ENCODE data around the gene FZR1.

Gene FZR1

GRCh38 chr19:3538965-3539755 lies 33.0 kb downstream of the FZR1 start, which contains the start of gene TEKTIP1:
Gene TEKTIP1 (plus strand): TSS chr19:3539174. CDS start chr19:3539178, 4 bp downstream.
- H3K4me3 ChIP-seq (ENCODE audit: low read length) = no peak within 1 kb of the TSS
- TF ChIP-seq CTCF (conservative IDR thresholded peaks at IDR 0.05; ENCODE audit: low read length) = no peak
- no peak for DNase-seq (ENCODE audit: low read depth)

GRCh38 chr19:3539756-3540118 lies 33.6 kb downstream of the FZR1 start:
- no peak for DNase-seq (ENCODE audit: low read depth)
- no peak for TF ChIP-seq CTCF (conservative IDR thresholded peaks at IDR 0.05; ENCODE audit: low read length)
- H3K4me3 ChIP-seq (ENCODE audit: low read length) = no peak overlapping the region

- DNase-seq (ENCODE audit: low read depth) = no peak
- TF ChIP-seq CTCF (conservative IDR thresholded peaks at IDR 0.05; ENCODE audit: low read length) = no peak
- no peak overlapping the region for H3K4me3 ChIP-seq (ENCODE audit: low read length)
These were observed 37.3 kb downstream of the FZR1 start for GRCh38 chr19:3543150-3544057.

- DNase-seq (ENCODE audit: low read depth) = no peak
- no peak overlapping the region for H3K4me3 ChIP-seq (ENCODE audit: low read length)
- no peak for TF ChIP-seq CTCF (conservative IDR thresholded peaks at IDR 0.05; ENCODE audit: low read length)
These were observed 37.9 kb downstream of the FZR1 start for GRCh38 chr19:3544058-3544376.

DNA sequence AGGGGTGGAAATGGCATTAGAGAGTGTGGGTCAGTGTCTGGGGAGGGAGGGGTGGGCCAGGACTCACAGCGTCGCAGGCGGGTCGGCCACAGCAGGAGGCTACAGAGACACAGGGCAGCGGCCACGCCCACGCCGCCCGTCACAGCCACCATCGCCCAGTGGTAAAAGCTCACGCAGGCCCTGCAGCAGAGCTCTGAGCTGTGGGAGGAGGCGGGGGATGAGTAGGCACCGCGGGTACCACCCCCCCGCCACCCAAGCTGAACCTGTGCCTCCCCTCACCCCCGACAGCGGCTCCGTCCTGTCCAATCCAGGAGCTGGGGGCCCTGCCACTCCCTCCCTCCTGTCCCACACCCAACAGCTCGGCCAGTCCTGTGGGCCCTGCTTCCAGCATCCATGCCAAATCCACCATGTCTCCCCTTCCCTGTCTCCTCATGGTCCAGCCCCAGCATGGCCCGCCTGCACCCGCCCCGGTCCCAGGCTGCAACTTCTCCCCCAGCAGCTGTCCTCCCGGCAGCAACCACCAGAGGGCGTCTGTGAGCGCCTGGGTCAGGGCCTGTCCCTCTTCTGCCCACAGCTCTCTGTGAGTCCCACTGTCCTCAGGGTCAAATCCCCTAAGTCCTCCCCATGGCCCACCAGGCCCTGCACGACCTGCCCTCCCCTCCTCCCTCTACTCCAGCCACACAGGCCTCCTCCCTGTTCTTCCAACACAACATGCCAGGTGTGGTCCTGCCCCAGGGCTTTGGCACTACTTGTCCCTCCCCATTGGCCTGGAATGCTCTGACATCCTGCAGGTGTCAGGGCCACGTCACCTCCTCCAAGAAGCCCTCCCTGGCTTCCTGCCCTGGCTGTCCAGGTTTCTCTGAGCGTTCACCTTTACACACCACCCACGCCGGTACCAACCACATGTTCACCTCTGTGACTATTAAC lies 38.9 kb downstream of the FZR1 start:
- peak; percentile 89 for TF ChIP-seq CTCF (conservative IDR thresholded peaks at IDR 0.05; ENCODE audit: low read length)
- DNase-seq (ENCODE audit: low read depth) = peak; percentile 42
- H3K4me3 ChIP-seq (ENCODE audit: low read length) = no peak overlapping the region

DNA sequence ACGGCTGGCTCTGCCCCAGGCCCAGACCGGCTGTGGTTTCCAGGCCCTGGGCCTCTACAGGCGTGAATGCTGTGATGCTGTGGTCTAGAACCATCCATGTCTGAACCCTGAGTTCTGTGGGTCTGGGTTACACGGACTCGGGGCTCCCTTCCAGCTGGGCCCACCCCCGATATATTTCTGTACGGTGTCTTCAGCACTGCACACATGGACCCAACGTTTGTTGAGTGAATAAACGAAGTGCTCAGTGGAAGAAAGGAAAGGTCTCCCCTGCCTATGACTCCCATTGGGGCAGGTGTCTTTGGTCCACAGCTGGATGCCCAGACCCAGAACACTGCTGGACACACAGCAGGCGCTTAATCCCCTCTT lies 39.5 kb downstream of the FZR1 start:
- no peak for TF ChIP-seq CTCF (conservative IDR thresholded peaks at IDR 0.05; ENCODE audit: low read length)
- DNase-seq (ENCODE audit: low read depth) = no peak
- H3K4me3 ChIP-seq (ENCODE audit: low read length) = no peak overlapping the region
